Activated CD8-positive, alpha-beta memory T cell treated with anti-CD3 and anti-CD28 coated beads for 36 hours (primary cell): ENCODE results near the gene PLEKHG7. TPM values are rescaled to one million over a fixed set of nuclear protein-coding genes. Genes with fewer than 3 reads are reported as not detected.
"Not testable (repeated sequence)": the region's sequence is repeated elsewhere in the genome, so short reads cannot be mapped to it uniquely, and the experiment has no call there.

Source experiments
- CTCF ChIA-PET: fragments of 350-600 bp; sonication (Branson Sonifier 250); formaldehyde crosslinking; loops from one replicate; lab custom pipeline; 2021; ENCODE audit warnings: antibody characterized with exemption; lab: Charles Lee
- POLR2A ChIA-PET: fragments of 350-600 bp; sonication (Branson Sonifier 250); formaldehyde crosslinking; loops from one replicate; lab custom pipeline; 2021; ENCODE audit warnings: antibody characterized with exemption; lab: Charles Lee
- total RNA-seq, 2 experiments: library from RNA; stranded (reverse); gene quantifications; one replicate each; pipeline ENCODE4 v1.2.3, GENCODE V29; 2021

The PLEKHG7 gene
- total RNA-seq, 2 experiments from 2014 or later: not detected

DNA sequence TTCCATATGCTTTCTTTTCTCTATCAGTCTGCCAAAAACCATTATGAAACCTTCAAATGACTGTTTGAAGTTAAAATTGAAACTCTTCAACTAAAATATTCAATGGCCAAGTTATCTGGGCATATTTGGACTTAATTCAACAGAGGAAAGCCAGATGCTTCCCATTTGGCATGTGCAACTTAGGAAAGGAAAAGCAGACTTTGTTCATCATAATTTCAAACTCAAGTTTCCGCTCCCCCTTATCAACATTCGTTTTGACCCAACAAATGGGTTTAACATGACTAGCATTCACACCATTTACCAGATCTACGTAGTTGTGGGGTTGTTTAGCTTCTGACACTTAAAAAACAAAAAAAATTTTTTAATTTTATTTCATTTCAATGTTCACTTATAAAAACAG, 75.7 kb downstream of the PLEKHG7 start:
- CTCF ChIA-PET: no interaction called here
- POLR2A ChIA-PET: no interaction called here

DNA sequence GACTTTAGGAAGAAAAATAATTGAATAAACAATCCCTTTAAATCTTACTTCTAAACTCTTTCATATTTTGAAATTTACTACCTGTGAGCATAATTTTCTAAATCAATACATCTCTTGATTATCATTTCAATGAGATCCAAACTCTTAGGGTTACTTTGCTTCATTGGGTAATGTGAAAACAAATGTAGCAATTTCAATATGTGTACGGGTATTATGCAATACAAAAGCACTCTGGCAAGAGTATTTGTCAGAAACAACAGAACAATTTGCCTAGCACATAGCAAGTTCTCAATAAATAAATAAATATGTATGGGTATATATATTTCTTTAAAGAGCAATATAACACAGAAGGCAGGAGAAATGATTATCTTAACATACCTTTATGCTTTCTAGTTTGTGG, 77.1 kb downstream of the PLEKHG7 start:
- ChIA-PET POLR2A (no interaction called here), CTCF (no interaction called here)

DNA sequence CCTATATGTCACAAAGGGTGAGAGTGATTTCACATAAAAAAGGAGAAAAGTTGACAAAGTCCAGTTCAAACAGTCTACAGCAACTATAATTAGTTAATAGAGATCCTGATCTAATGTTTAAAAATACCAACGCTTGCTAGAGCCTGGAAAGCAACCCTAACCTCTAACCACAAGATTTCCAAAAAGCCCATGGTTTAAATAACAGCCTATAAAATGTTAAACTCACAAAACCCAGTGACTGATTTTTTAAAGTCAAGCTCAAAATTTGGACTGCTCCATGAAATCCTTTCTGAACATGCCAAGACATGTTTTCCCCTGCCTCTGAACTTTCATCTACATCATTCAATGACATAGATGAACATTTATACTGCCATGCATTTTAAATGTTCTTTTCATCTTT, 81.6 kb downstream of the PLEKHG7 start:
- POLR2A ChIA-PET: interaction anchor here (0.6 to 0.7 kb wide), 2 partner anchors 145 to 899 kb away, joined by 3 to 6 read pairs; no protein-coding TSS in a partner anchor
- CTCF ChIA-PET: interaction anchor here (0.6 kb wide), 2 partner anchors 440 to 726 kb away, joined by 3 read pairs; no protein-coding TSS in a partner anchor

DNA sequence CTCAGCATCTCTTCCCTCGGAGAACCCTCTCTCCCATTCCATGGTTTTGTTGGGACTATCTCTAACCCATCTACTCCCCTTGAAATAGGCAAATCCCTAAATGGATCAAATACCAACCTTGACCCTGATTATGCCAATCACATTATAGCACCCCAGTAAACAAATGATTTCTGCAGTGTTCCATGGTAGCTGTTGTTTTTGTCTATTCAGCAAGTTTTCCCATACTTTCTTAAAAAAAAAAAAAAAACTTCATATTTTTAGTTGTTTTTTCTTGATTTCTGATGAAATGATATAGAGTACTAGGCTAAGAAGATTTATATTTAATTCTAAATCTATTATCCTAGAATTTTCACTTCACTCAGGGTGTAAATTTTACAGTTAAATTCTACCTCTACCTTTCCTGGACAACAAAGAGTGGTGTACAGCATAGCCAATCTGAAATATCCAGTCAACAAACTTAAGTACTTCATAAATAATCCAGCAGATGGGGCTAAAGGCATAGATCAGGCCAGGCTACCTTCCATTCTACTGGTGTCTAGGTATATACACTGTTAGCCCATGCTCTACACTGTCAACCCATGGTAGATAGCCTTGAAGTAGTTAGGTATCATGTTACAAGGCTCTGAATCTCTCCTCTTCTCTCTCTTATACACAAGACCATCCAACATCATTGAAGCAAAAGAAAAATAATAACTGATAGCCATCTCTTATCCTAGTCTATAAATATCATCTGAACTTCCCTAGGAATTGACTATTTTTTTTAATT, 82.2 kb downstream of the PLEKHG7 start:
- POLR2A ChIA-PET: interaction anchor here (0.6 to 0.7 kb wide), 2 partner anchors 145 to 898 kb away, joined by 3 to 6 read pairs; no protein-coding TSS in a partner anchor
- CTCF ChIA-PET: interaction anchor here (0.6 to 1.3 kb wide), 5 partner anchors 202 to 725 kb away, joined by 3 to 5 read pairs (median 3); no protein-coding TSS in a partner anchor

DNA sequence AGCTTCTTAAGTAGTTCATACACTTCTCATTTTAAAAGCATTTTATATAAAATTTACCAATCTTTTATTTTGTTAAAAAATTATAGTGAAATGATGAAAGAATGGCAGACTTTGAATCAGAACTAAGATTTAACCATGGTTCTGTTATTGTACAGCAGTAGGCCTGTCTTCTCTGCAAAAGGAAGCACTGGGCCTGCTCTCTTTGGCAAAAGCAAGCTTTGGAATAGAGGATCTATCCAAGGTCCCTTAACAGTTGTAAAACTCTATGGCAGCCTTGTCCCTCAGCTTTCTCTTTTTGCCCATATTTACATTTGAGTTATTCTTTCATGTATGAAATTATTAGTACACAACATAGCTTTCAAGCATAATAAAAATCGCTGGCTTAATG, 82.8 kb downstream of the PLEKHG7 start:
- ChIA-PET CTCF (interaction anchor here (0.6 to 1.3 kb wide), 2 partner anchors 202 to 321 kb away, joined by 3 to 5 read pairs; no protein-coding TSS in a partner anchor), POLR2A (no interaction called here)

DNA sequence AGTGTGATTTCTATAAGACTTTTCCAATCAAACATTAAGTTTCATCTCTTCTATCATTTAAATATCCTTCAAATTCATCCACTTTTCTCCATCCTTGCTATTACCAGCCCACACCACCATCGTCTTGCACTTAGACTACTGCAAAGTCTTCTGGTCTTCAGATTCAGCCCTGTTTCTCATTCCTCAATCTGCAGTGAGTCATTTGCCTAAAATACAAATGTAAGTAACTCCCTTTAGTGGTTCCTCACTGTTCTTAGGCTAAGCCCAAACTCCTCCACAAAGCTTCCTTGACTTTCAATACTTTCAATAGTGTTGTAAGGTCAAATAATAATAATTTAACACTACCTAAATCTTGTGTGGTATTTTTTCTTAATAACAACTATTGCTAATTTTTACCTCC, 83.3 kb downstream of the PLEKHG7 start:
- CTCF ChIA-PET: interaction anchor here (0.6 to 1.3 kb wide), 2 partner anchors 201 to 320 kb away, joined by 3 to 5 read pairs; no protein-coding TSS in a partner anchor
- POLR2A ChIA-PET: no interaction called here

DNA sequence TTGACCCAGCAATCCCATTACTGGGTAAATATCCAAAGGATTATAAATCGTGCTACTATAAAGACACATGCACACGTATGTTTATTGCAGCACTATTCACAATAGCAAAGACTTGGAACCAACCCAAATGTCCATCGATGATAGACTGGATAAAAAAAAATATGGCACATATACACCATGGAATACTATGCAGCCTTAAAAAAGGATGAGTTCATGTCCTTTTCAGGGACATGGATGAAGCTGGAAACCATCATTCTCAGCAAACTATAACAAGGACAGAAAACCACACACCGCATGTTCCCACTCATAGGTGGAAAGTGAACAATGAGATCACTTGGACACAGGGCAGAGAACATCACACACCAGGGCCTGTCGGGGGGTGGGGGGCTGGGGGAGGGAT, 91.6 kb downstream of the PLEKHG7 start:
- POLR2A ChIA-PET, CTCF ChIA-PET: not testable (repeated sequence)

DNA sequence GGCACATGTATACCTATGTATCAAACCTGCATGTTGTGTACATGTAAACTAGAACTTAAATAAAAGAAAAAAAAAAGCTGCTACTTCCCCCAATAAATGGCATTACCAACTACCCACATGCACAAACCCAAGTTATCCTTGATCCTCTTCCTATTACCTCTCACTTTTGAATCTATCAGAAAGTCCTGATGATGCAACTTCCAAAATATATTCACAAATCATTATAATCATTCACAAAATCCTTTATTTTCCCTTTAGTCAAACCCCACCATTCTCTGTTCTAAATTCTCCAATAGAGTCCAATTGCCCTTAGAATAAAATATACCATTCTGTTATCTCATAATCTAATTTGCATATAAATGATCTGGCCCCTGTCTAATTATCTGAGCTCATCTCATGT, 92.0 kb downstream of the PLEKHG7 start:
- CTCF ChIA-PET: no interaction called here
- POLR2A ChIA-PET: no interaction called here

DNA sequence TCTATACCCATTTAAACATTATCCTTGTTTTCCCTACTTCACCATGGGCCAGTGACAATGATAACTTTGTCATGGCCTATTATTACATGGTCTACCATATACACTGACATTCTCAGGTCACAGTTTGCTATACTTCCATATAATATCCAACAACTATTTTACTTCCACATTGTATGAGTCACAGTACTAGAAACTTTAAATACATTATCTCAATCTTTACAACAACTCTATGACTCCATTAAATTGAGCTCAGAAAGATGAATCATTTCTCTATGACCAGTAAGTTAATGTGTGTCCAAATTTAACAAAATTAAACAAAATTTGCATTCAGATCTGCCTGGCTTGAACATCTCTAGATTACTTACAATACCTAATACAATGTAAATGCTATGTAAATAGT, 93.9 kb downstream of the PLEKHG7 start:
- ChIA-PET CTCF (no interaction called here), POLR2A (interaction anchor here (0.5 kb wide), 1 partner anchor 104 kb away, joined by 3 read pairs; no protein-coding TSS in a partner anchor)

DNA sequence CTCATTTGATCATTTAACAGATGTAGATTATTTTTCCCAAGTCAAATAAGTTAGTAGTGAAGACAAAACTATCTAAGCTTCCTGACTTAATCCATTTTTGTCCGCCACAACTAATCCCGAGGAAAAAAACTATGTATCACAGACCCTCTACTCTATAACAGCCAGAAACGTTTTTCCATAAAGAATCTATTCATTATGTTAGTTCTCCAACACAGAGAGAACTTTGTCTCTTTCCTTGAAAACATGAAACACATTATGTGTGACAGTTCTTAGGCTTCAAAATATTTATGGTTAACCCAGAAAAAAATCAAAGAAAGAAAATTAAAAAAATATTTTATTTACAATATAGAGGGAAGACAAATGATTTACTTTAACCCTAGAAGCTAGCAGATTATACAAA, 100.1 kb downstream of the PLEKHG7 start:
- ChIA-PET POLR2A (no interaction called here), CTCF (interaction anchor here (1.3 kb wide), 1 partner anchor 1299 kb away, joined by 3 read pairs; no protein-coding TSS in a partner anchor)

DNA sequence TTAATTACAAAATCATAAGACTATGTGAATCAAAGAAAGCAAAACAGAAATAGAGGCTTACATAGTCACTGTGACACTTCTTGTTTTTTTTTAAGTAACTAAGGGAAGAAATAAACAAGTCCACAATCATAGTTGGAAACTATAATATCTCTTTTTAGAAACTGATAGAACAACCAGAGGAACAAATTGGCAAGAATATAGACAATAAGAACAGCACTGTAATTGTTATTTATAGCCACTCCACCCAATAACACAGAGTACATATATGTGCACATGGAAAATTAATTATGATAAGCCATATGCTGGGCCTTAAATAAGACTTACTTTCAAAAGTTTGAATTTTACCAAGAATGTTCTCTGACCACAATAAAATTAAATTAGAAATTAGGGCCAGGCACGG, 101.1 kb downstream of the PLEKHG7 start:
- ChIA-PET POLR2A (no interaction called here), CTCF (interaction anchor here (1.3 kb wide), 1 partner anchor 1298 kb away, joined by 3 read pairs; no protein-coding TSS in a partner anchor)

DNA sequence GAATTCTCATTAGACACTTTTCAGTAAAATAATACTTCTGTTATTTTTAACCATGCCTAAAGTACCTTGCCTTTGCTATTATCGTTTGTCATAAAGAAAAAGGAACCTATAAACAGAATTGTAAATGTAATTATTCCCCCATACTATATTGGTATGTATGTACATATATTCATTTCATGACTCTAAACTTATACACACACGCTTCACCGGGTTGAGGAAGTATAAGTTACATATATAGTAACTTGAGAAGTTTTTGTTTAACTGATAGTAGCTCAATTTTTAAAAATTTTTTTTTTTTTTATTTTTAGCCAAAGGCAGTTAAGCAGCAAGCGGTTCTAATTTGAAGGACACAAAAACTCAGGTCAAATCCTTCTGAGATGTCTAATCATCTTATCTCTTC, 107.6 kb downstream of the PLEKHG7 start:
- ChIA-PET POLR2A (interaction anchor here (0.6 kb wide), 1 partner anchor 437 kb away, joined by 4 read pairs; no protein-coding TSS in a partner anchor), CTCF (no interaction called here)

DNA sequence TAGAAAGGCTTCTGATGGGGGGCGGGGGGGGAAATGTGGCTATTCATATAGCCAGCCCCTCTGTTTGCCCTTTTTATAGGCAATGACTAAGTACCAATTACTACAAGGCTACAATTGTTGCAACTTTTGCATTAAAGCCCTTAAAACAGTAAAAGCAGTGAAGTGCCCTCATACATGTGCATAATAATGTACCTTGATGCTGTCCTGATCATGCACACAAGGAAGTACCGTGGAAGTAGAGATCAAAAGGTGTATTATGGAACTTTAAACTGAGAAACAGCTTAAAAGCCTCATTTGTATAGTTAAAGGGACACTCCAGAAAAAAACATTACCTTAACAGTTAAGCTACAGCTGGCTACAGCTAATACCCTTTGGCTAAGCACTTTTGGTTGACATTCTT, 111.8 kb downstream of the PLEKHG7 start:
- ChIA-PET CTCF (interaction anchor here (0.6 kb wide), 1 partner anchor 15 kb away, joined by 3 read pairs; no protein-coding TSS in a partner anchor), POLR2A (no interaction called here)

DNA sequence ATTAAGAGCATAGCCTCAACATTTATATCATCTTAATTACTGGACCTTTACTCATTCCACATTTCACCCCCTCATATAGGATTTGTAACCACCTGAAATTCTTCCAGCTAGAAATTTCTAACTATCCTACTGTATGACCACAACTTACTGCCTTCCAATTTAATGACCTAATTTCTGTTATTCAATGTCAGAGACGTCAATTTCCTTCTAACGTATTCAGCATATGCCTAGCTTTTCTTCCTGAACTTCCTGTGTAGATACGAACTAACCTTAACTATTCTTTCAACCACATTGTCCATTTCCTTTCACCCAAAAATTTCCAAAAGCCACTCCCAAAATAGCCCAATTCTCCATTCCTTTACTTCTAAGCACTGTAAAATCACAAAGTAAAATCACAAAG, 118.4 kb downstream of the PLEKHG7 start:
- POLR2A ChIA-PET: no interaction called here

More for the DNA sequence above, 118.4 kb downstream of the PLEKHG7 start:
- CTCF ChIA-PET: no interaction called here

Other genes starting within 250 kb of the PLEKHG7 start
- gene EEA1, start 226.3 kb downstream of the PLEKHG7 start, total RNA-seq: 10 to 100 TPM; 17.1 to 19.2 TPM